PFSK-1 (cell line): Measurements from ENCODE around the gene IFIH1.

ENCODE experiments used
- POLR2AphosphoS5 ChIP-seq: IDR thresholded peaks from 2 replicates; pipeline ENCODE4 v1.6.1; 2012; ENCODE audit warnings: low read depth, mild to moderate bottlenecking, control low read depth, low read length, moderate library complexity
- TAF1 ChIP-seq: IDR thresholded peaks from 2 replicates; pipeline ENCODE4 v1.6.1; 2012; ENCODE audit warnings: low read length, control low read depth, borderline replicate concordance; ENCODE audit not compliant: insufficient read depth
- TF ChIP-seq, protein P1 (sequence below), 2 experiments: IDR thresholded peaks; 2 replicates each; pipeline versions ENCODE4 v1.6.1 to v1.8.0; 2011 to 2012; ENCODE audit warnings: low read depth in 2 of 2, low read length in 2 of 2, control low read depth in 1 of 2, inconsistent platforms in 1 of 2, mild to moderate bottlenecking in 1 of 2, moderate library complexity in 1 of 2; ENCODE audit not compliant: insufficient read depth in 1 of 2

DNA sequence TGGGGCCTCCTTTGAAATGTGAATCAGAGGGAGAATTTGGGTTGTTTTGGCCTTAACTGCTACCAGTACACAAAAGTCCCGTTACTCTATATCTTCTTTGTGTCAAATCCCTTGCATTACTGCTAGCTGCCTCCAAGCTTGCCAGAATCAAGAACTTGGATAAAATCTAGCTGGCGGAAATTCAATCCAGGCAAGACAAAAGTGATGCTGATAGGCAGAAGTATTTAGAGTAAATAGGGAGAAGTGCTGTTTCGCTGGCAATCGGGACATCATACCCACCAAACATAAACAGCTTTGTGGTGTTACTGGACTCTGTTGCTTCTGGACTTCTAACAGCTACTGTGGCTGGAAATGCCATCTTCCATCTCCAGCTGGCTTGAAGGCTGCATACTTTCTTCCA lies 2.5 kb downstream of the IFIH1 start:
- TF ChIP-seq TAF1, result no peak
- TF ChIP-seq, protein P1, sequence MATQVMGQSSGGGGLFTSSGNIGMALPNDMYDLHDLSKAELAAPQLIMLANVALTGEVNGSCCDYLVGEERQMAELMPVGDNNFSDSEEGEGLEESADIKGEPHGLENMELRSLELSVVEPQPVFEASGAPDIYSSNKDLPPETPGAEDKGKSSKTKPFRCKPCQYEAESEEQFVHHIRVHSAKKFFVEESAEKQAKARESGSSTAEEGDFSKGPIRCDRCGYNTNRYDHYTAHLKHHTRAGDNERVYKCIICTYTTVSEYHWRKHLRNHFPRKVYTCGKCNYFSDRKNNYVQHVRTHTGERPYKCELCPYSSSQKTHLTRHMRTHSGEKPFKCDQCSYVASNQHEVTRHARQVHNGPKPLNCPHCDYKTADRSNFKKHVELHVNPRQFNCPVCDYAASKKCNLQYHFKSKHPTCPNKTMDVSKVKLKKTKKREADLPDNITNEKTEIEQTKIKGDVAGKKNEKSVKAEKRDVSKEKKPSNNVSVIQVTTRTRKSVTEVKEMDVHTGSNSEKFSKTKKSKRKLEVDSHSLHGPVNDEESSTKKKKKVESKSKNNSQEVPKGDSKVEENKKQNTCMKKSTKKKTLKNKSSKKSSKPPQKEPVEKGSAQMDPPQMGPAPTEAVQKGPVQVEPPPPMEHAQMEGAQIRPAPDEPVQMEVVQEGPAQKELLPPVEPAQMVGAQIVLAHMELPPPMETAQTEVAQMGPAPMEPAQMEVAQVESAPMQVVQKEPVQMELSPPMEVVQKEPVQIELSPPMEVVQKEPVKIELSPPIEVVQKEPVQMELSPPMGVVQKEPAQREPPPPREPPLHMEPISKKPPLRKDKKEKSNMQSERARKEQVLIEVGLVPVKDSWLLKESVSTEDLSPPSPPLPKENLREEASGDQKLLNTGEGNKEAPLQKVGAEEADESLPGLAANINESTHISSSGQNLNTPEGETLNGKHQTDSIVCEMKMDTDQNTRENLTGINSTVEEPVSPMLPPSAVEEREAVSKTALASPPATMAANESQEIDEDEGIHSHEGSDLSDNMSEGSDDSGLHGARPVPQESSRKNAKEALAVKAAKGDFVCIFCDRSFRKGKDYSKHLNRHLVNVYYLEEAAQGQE (IDR thresholded peaks at IDR 0.05; ENCODE audit: insufficient read depth in 1 of 2, low read depth in 2 of 2, low read length in 2 of 2), result no peak
- no peak for TF ChIP-seq POLR2AphosphoS5
